Measurements from ENCODE around the gene NR5A1.

Gene NR5A1

GRCh38 chr9:124498040-124498439 lies 9.2 kb downstream of the NR5A1 start:
- no peak for DNase-seq

GRCh38 chr9:124497441-124497840 lies 9.8 kb downstream of the NR5A1 start:
- no peak for DNase-seq

- no peak for DNase-seq
These were observed 10.7 kb downstream of the NR5A1 start for GRCh38 chr9:124496463-124496862.

- DNase-seq = no peak
These were observed 11.1 kb downstream of the NR5A1 start for GRCh38 chr9:124496075-124496449.

GRCh38 chr9:124495126-124496074 lies 11.8 kb downstream of the NR5A1 start:
- no peak for DNase-seq

GRCh38 chr9:124493794-124494479 lies 13.3 kb downstream of the NR5A1 start:
- no peak for DNase-seq

GRCh38 chr9:124493218-124493617 lies 14.0 kb downstream of the NR5A1 start:
- DNase-seq = no peak

- DNase-seq = no peak
These were observed 14.4 kb downstream of the NR5A1 start for GRCh38 chr9:124492818-124493217.

- no peak for DNase-seq
These were observed 15.9 kb downstream of the NR5A1 start for GRCh38 chr9:124491049-124491975.

GRCh38 chr9:124490004-124490403 lies 17.2 kb downstream of the NR5A1 start:
- DNase-seq = no peak

GRCh38 chr9:124489222-124489621 lies 18.0 kb downstream of the NR5A1 start:
- no peak for DNase-seq

GRCh38 chr9:124488641-124489210 lies 18.5 kb downstream of the NR5A1 start:
- no peak for DNase-seq

- DNase-seq = no peak
These were observed 19.7 kb downstream of the NR5A1 start for GRCh38 chr9:124487260-124488182.

- no peak for DNase-seq
These were observed 20.4 kb downstream of the NR5A1 start for GRCh38 chr9:124486778-124487259.

- DNase-seq = no peak
These were observed 21.3 kb downstream of the NR5A1 start for GRCh38 chr9:124485936-124486335.

GRCh38 chr9:124485201-124485600 lies 22.0 kb downstream of the NR5A1 start:
- DNase-seq = no peak

GRCh38 chr9:124483481-124483880 lies 23.7 kb downstream of the NR5A1 start:
- no peak for DNase-seq

GRCh38 chr9:124482431-124483031 lies 24.7 kb downstream of the NR5A1 start:
- no peak for DNase-seq

- DNase-seq = no peak
These were observed 26.1 kb downstream of the NR5A1 start for GRCh38 chr9:124481115-124481514.

GRCh38 chr9:124480621-124480981 lies 26.6 kb downstream of the NR5A1 start:
- DNase-seq = no peak
